Measurements from ENCODE around the gene ETV6.

DNA sequence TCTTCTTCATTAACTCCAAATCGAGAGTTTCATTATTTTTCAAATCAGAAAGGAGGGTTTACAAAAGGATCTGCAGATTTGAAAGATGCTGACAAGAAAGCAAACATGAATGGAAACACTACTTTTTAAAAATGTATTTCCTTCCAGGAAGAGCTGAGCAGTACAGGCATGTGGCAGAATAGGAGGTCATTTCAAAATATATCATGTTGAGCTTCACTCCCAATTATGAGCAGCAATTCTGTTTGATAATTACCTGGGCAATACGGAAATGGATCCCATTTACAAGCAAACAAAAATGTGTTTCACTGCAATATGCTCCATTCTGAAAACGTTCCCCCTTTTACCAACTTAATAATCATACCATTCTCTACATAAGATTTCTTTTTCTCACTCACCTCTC, 273.6 kb downstream of the ETV6 start:
- TF ChIP-seq, protein P1, sequence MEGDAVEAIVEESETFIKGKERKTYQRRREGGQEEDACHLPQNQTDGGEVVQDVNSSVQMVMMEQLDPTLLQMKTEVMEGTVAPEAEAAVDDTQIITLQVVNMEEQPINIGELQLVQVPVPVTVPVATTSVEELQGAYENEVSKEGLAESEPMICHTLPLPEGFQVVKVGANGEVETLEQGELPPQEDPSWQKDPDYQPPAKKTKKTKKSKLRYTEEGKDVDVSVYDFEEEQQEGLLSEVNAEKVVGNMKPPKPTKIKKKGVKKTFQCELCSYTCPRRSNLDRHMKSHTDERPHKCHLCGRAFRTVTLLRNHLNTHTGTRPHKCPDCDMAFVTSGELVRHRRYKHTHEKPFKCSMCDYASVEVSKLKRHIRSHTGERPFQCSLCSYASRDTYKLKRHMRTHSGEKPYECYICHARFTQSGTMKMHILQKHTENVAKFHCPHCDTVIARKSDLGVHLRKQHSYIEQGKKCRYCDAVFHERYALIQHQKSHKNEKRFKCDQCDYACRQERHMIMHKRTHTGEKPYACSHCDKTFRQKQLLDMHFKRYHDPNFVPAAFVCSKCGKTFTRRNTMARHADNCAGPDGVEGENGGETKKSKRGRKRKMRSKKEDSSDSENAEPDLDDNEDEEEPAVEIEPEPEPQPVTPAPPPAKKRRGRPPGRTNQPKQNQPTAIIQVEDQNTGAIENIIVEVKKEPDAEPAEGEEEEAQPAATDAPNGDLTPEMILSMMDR (IDR thresholded peaks at IDR 0.05) = no peak
- no peak for TF ChIP-seq POLR2A (IDR thresholded peaks at IDR 0.05)

All from testis (tissue), 2 donors.